HG03439 (cell line): ENCODE data around the gene ITSN1.
A peak's percentile ranks its signal among the peaks of the same experiment; 100 is the strongest.
"Not testable (repeated sequence)": the region's sequence is repeated elsewhere in the genome, so short reads cannot be mapped to it uniquely, and the experiment has no call there.

Source experiments
- ATAC-seq: cut with Tn5 transposase; IDR thresholded peaks from one replicate; pipeline ENCODE4 v1.9.1; 2021; ENCODE audit warnings: mild to moderate bottlenecking, moderate library complexity; ENCODE audit not compliant: unreplicated experiment

The ITSN1 gene

GRCh38 chr21:33642027-33642895 is at the start of gene ITSN1:
TSS of gene ITSN1 (plus strand) at chr21:33642501. CDS start at chr21:33718829, 76,328 bp downstream.
- peak; percentile 87 for ATAC-seq

- ATAC-seq, result no peak
These were observed 44.2 kb upstream of the ITSN1 start for GRCh38 chr21:33598051-33598450.

GRCh38 chr21:33608559-33608958 is 33.7 kb upstream of the ITSN1 start:
- no peak for ATAC-seq

- ATAC-seq, result no peak
These were observed 31.1 kb upstream of the ITSN1 start for GRCh38 chr21:33611006-33611744.

- ATAC-seq, result not testable (repeated sequence)
These were observed 24.7 kb upstream of the ITSN1 start for GRCh38 chr21:33617565-33617964.

- no peak for ATAC-seq
These were observed 23.9 kb upstream of the ITSN1 start for GRCh38 chr21:33618407-33618806.

GRCh38 chr21:33619726-33620125 is 22.6 kb upstream of the ITSN1 start:
- no peak for ATAC-seq

GRCh38 chr21:33622253-33622652 is 20.0 kb upstream of the ITSN1 start:
- no peak for ATAC-seq

- not testable (repeated sequence) for ATAC-seq
These were observed 16.1 kb upstream of the ITSN1 start for GRCh38 chr21:33626151-33626550.

GRCh38 chr21:33634254-33634653 is 8.0 kb upstream of the ITSN1 start:
- no peak for ATAC-seq

GRCh38 chr21:33640697-33641351 is 1.5 kb upstream of the ITSN1 start:
- ATAC-seq, result no peak

GRCh38 chr21:33641352-33642026 is 812 bp upstream of the ITSN1 start, which contains the start of gene CRYZL1:
TSS of gene CRYZL1 (minus strand) at chr21:33641741. CDS start at chr21:33631551, 10,190 bp downstream.
- ATAC-seq, result peak; percentile 86

- ATAC-seq, result no peak
These were observed 776 bp downstream of the ITSN1 start for GRCh38 chr21:33642896-33643657.

GRCh38 chr21:33643658-33644311 is 1.5 kb downstream of the ITSN1 start:
- no peak for ATAC-seq

GRCh38 chr21:33644383-33645074 is 2.2 kb downstream of the ITSN1 start:
- ATAC-seq, result no peak

GRCh38 chr21:33645730-33646129 is 3.4 kb downstream of the ITSN1 start:
- ATAC-seq, result no peak

GRCh38 chr21:33647587-33647986 is 5.3 kb downstream of the ITSN1 start:
- no peak for ATAC-seq

- ATAC-seq, result no peak
These were observed 6.3 kb downstream of the ITSN1 start for GRCh38 chr21:33648555-33648954.

- ATAC-seq, result no peak
These were observed 7.9 kb downstream of the ITSN1 start for GRCh38 chr21:33650230-33650629.
